OCI-LY7 (cell line): ENCODE measurements around the gene DOCK7.

Experiments used
- EZH2phosphoT487 ChIP-seq: fragments of 200-600 bp; sonication (generic); IDR thresholded peaks from 2 replicates; pipeline ENCODE4 v1.6.1; 2018; ENCODE audit warnings: low read depth, borderline replicate concordance, mild to moderate bottlenecking, mixed run types, antibody characterized with exemption, low read length, moderate library complexity, mixed read lengths
- TF ChIP-seq, protein P1 (sequence below): fragments of 200-600 bp; sonication (generic); conservative IDR thresholded peaks from 2 replicates; pipeline ENCODE4 v1.5.1; 2014; ENCODE audit warnings: mild to moderate bottlenecking, antibody characterized with exemption, low read length, moderate library complexity, mixed read lengths

DNA sequence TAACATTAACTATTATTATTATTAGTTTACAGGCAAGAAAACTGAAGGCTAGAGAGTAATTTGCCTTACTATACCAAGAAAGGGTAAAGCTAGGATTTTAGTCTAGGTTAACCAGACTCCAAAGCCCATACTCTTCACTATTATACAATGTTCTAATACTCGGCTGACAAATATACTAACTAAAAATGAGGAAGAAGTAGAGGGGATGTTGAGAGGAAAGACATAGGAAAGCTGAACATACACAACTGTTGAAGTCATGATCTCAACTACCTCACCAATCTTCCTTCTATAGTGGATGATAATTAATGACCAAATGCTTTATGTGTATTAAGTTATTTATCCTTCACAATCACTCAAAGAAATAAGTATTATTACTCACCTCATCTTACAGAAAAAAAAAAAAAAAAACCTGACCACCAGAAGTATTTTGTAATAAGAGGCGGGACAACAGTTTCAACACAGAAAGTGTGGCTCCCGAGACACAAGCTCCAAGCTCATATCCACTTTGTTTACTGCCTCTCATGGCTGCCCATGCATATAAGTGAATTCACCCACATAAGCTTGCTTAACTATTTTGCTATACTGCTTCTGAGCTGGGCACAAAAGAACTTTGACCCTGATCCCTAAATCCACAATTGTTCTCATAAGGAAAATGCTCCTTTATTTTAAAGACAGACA lies 173.3 kb downstream of the DOCK7 start:
- TF ChIP-seq, protein P1, sequence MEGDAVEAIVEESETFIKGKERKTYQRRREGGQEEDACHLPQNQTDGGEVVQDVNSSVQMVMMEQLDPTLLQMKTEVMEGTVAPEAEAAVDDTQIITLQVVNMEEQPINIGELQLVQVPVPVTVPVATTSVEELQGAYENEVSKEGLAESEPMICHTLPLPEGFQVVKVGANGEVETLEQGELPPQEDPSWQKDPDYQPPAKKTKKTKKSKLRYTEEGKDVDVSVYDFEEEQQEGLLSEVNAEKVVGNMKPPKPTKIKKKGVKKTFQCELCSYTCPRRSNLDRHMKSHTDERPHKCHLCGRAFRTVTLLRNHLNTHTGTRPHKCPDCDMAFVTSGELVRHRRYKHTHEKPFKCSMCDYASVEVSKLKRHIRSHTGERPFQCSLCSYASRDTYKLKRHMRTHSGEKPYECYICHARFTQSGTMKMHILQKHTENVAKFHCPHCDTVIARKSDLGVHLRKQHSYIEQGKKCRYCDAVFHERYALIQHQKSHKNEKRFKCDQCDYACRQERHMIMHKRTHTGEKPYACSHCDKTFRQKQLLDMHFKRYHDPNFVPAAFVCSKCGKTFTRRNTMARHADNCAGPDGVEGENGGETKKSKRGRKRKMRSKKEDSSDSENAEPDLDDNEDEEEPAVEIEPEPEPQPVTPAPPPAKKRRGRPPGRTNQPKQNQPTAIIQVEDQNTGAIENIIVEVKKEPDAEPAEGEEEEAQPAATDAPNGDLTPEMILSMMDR: no peak
- no peak for TF ChIP-seq EZH2phosphoT487
